Activated T-helper 1 cell treated with anti-CD3 and anti-CD28 coated beads, Interleukin-2, amount 50 U/mL, for 16 hours (primary cell): Measurements from ENCODE around the gene PIGU.
"Not testable (repeated sequence)": the region's sequence is repeated elsewhere in the genome, so short reads cannot be mapped to it uniquely, and the experiment has no call there.

Experiments used
- DNase-seq, 2 donors: peaks; one replicate each; pipeline ENCODE4 v3.0.0-alpha.2; 2020; ENCODE audit warnings: low read depth in 1 of 2, low spot score in 1 of 2

The PIGU gene

GRCh38 chr20:34624629-34625028, 52.3 kb downstream of the PIGU start:
- DNase-seq: no peak

DNA sequence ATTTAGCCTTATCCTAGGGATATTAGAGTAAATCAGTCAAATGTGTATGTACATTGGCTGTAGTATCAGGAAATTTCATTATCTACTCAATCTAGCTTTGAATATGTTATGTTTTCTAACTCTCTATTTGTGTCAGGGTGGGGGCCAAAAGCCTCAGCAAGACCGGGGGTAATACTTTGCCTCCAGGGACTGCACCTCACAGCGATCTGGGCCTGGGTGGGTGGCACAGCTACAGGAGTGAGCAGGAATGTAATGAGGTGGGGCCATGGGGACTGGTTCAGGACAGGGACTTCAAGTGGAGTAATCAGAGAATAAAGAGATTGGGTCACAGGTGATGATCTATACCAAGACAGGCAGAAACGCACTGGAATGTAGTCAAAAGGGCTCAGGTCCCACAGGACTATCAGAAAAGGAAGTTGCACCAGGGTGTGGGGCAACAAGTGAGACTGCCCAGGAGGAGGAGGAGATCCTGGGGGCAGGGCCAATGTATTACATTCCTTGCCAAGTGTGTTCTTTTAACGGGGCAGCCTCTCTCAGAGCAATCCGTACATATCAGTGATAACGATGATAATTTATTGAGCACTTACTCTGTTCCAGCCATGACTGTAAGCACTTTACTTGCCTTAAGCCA, 54.0 kb downstream of the PIGU start:
- DNase-seq: no peak

GRCh38 chr20:34621383-34622367, 55.2 kb downstream of the PIGU start:
- no peak for DNase-seq

DNA sequence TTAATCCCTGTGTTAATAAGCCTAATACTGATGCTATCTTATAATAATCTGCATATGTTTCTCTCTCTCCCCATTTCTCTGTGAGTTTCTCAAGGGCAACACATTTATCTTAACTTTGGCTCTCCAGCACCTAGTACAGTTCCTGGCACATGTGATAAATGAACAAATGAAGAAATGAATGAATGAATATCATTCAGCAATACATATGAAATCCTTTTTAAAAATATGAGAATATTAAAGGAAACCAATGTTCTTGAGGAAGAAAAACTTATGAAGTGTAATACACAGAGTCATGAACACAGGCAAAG, 55.9 kb downstream of the PIGU start:
- no peak for DNase-seq

GRCh38 chr20:34618676-34619075, 58.2 kb downstream of the PIGU start:
- no peak for DNase-seq

DNA sequence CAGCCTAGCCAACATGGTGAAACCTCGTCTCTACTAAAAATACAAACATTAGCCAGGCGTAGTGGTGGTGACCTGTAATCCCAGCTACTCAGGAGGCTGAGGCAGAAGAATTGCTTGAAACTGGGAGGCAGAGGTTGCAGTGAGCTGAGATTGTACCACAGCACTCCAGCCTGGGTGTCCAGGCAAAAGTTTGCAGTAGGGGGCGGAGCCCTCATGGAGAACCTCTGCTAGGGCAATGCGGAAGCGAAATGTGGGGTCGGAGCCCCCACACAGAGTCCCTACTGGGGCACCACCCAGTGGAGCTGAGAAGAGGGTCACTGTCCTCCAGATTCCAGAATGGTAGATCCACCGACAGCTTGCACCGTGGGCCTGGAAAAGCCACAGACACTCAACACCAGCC, 60.0 kb downstream of the PIGU start:
- DNase-seq: not testable (repeated sequence)

DNA sequence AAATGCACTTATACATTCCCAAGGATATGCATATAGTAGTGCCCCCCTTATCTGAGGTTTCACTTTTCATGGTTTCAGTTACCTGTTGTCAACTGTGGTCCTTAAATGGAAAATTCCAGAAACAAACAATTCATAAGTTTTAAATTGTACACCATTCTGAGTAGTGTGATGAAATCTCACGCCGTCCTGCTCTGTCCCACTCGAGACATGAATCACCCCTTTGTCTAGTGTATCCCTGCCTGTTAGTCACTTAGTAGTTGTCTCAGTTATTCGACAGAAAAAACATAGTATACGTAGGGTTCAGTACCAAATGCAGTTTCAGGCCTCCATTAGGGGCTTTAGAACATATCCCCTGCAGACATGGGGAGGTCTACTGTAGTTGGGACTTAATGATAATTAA, 61.4 kb downstream of the PIGU start:
- no peak for DNase-seq

GRCh38 chr20:34611976-34612375, 64.9 kb downstream of the PIGU start:
- DNase-seq: not testable (repeated sequence)

DNA sequence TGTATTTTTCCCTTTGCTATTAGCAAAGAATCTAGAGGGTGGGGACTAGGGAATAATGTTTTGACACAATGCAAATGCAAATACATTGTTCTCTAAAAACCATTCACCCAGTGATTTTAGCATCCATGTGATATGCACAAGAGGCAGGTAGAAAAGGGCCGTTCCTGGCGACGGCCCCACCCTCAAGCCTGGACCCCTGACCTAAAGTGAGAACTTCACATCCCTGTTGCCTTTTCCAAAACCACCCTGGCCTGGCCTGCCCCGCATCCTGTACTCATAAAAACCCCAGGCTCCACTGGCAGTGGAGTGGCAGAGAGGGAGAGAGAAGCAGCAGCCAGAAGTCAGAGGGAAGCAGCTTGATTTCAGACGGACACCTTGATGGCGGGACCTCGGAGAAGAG, 69.8 kb downstream of the PIGU start:
- no peak for DNase-seq

- no peak for DNase-seq
Observed at GRCh38 chr20:34604980-34605788, 71.7 kb downstream of the PIGU start.

DNA sequence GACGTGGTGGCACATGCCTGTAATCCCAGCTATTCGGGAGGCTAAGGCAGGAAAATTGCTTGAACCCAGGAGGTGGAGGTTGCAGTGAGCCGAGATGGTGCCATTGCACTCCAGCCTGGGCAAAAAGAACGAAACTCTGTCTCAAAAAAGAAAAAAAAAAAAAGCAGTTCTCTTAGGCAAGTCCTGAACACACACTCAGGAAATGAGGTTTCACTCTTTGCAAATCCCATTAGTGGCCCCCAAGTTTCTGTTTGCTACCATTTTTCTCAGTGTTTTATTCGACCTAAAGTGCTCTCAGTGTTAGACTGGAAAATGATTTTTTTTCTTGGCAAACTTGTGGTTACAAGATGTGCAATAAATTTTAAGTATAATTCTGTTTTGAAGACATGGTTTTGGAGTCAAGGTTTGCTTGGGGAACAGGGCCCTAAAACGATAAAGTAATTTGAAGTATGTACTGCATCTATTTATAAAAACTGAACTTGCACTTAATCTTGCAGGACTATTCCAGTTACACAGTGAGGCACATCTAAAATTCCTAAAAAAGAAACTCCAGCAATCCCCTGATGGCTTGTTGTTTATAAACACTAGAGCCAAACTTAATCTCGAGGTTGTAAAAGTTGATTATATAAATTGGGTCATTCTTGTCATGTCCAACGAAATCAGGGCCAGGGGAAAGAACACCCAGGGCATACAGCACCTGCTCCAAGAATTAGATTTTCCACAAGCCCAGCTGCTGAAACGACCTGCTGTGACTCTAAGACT, 75.8 kb downstream of the PIGU start:
- no peak for DNase-seq

DNA sequence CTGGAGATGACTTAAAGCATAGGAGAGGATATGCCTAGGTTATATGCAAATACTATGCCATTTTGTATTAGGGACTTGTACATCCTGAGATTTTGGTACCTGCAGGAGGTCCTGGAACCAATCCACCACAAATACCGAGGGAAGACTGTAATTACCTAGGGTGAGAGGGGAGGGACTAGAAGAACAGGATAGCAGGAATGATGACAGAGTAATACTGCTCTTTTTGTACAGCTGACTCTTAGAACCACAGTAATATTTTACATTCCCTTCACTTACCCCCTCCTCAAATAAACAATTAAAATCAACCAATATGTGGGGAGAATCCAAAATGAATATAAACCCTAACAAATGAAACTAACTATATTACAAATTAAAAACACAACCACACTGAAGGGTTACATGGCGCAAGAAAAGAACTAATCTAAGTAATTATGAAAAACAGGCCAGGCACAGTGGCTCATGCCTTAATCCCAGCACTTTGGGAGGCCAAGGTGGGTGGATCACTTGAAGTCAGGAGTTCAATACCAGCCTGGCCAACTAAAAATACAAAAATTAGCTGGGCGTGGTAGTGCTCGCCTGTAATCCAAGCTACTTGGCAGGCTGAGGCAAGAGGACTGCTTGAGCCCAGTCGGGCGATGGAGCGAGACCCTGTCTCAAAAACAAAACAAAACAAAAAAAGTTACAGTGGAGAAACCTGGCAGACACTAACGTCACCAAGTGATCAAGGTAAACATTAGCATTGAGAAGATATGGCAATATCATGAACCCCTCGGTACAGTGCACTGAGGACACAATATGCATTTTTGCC, 81.3 kb downstream of the PIGU start:
- no peak for DNase-seq

GRCh38 chr20:34586488-34587163, 90.3 kb downstream of the PIGU start:
- DNase-seq: no peak

DNA sequence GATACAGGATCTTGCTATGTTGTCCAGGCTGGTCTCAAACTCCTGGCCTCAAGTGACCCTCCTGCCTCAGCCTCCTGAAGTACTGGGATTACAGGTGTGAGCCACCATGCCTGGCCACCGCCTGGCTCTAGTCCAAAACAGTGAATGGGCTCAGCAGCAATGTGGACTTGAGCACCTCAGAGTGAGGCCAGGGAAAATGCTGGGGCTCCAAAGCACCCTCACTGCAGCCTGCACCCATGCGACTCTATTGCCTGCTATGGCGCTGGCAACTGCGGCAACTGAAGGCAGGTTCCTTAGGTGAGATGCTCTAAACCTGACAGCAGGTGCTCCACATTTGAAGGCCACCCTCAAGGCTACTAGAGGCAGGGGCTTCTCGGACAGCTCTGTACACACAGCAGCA, 91.9 kb downstream of the PIGU start:
- no peak for DNase-seq

DNA sequence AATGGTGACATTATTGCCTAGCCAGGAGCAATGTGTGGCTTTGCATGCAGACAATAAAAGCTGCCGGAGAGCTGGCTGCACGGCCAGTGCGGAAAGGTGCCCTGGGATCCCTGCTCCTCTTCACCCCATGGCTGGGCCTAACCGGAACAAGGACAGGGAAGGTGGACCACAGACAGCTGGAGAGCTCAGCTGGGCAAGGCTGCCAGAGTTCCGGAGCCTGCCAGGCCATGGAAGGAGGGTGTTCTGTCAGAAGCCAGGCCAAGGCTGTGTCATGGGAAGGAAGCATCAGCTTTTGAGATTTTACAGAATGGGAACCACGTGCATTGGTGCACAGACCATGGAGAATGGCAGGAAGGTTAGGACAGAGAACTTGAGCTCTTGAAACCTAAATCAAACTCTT, 93.3 kb downstream of the PIGU start:
- no peak for DNase-seq

DNA sequence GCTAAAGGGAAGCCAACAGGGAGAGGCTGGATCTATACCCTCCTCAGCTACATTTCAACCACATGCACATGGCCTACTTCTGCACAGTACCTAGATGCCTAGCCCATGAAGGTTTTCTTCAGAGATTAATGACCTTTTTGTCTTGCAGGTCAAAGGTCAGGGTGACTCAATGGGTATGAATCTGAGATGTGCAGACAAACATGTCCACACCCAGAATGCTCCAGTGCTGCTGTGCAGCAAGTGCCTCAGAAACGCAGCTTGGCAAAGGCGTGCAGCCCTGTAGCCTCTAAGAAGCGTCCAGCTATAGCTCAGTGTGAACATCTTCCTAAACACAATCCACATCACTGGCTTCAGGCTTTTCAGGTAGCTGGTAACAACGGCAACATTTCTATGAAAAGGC, 94.0 kb downstream of the PIGU start:
- DNase-seq: no peak

DNA sequence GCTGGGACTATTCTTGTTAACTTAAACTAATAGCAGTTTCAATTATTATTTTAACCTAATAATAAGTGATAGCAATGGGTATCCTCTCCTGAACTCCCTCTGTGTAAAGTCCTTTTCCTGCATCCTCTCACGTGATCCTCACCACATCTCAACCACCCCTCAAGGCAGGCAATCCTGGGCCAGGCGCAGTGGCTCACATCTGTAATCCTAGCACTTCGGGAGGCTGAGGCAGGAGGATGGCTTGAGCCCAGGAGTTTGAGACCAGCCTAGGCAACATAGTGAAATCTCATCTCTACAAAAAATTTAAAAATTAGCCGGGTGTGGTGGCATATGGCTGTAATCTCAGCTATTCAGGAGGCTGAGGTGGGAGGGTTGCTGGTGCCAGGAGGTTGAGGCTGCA, 94.7 kb downstream of the PIGU start:
- DNase-seq: no peak

DNA sequence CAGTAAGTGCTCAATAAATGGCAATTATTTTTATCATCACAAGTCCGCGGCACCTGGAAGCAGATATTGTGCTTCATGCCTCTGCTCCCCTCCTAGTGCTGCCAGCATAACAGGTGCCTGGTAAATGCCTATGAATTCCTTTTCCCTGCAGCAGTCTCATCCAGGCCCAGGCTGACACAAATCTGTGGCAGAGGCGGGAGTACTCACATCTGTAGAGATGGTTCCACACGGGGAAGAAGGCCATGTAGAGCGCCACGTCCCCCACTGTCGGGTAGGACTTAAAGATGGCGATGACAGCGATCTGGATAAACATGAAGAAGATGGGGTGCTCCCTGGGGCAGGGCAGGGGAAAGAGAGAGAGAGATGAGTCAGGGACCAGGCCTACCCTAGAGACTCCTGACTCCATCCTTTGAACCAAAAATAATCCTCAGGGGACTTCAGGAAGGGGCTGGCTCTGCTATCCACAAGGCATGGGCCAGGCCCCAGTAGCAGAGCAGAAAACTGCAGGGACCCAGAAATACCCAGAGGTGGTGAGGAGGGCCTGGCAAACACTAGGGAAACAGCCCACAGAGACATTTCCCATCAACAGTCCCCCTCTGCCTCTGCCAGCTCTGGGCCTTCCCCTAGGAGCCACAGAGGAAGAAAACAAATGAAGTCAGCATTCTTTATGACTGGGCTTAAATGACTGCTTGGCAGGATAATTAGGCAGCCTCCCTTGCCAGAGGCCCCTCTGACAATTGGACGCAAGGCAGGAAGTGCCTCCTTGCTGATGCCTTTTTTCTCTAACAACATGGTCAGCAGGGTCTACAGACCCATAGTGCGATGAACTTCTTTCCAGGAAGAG, 95.3 kb downstream of the PIGU start:
- no peak for DNase-seq
